Measurements from ENCODE around the gene UBAP1. TPM values are rescaled to one million over a fixed set of nuclear protein-coding genes. Genes with fewer than 3 reads are reported as not detected.

Gene UBAP1
- 22.6 and 31.4 TPM in 2 replicates for total RNA-seq

DNA sequence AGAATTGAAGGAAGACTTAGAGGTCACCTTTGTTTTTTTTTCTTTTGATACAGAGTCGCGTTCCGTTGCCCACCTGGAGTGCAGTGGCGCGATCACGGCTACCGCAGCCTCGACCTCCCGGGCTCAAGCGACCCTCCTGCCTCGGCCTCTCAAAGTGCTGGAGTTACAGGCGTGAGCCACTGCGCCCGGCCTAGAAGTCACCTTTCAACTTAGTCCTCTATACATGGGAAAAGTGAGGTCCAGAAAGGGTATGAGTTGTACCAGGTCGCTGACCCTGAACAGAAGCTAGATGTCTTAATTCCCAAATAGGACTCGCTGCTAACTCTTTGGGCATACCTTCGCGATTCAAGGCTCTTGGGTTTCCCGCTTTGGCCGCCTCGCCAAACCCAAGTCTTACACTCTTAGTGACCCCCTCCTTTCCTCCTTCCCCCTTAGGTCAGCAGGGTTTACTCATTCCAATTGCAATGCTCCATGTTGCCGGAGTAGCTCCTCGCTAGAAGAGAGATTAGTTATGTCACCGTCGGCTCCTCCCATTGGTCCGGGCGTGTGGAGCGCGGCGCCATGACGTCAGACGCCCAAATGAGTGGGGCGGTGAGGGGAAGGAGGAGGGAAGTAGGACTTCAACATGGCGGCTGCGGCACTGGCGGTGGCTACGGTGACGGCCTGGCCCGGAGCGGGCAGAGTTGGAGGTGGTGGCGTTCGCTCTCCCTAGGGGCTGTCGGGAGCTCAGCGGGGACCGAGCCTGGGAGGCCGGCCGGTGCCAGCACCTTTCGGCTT, at the start of gene UBAP1:
TSS of gene UBAP1 (plus strand) at position 608 of the 777 bp plus-strand sequence. CDS start 41,872 bp downstream, outside the sequence.

Other genes starting within 250 kb of the UBAP1 start
- 11.8 and 14.8 TPM in 2 replicates for gene UBAP2, start 130.2 kb upstream of the UBAP1 start, total RNA-seq
- gene DCAF12, start 52.3 kb upstream of the UBAP1 start, total RNA-seq, result 18.9 and 27.0 TPM in 2 replicates
- gene KIF24, start 150.2 kb downstream of the UBAP1 start, total RNA-seq, result 0.09 and 0.70 TPM in 2 replicates
- 20.9 and 27.3 TPM in 2 replicates for gene NUDT2, start 150.5 kb downstream of the UBAP1 start, total RNA-seq
- gene MYORG, start 197.9 kb downstream of the UBAP1 start, total RNA-seq, result 0.94 and 2.9 TPM in 2 replicates

Measured in pericardium fibroblast (primary cell).